Fibroblast of upper back skin (primary cell): ENCODE results near the gene HNRNPAB.
A peak's percentile ranks its signal among the peaks of the same experiment; 100 is the strongest.
"Not testable (repeated sequence)": the region's sequence is repeated elsewhere in the genome, so short reads cannot be mapped to it uniquely, and the experiment has no call there.

ENCODE experiments used
- DNase-seq: peaks from one replicate; pipeline ENCODE4 v3.0.0-alpha.2; 2013

The HNRNPAB gene

DNA sequence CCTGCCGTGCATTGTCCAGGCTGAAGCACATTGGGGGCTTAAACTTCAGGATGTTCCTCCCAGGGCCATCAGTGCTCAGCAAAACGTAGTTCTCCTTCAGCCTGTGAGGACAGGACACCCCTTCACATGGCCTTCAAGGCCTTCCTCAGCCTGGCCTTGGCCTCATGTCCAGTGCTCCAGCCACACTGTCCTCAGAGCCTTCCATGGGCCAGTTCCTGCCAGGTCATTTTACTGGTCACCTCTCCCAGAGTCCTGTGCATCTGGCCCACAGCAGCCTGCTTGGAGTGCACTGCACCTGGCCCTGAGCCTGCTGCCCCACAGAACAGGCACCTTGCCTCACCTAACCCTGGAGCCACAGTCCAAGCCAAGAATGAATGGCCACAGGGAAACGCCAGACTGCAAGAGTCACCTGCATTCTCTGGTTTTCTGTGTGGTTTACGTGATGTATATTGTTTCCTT is 8.7 kb downstream of the HNRNPAB start:
- DNase-seq: no peak

DNA sequence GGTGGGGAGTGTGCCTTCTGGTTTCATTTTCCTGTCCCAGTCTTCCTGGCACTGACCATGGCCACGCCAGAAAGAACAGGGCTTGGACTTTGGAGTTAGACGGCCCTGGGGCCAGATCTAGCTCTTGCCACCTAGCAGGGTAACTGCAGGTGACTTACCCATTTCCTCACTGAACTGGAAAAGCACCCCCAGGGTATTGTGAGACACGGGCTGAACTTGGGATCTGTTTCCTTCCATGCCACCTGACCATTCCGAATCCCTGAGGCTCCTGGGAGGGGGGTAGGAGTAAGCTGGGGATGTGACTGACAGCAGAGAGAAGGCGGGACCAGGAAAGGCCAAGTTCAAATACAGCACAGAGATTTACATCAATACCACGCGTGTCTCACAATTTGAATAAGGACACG is 9.4 kb downstream of the HNRNPAB start:
- no peak for DNase-seq

DNA sequence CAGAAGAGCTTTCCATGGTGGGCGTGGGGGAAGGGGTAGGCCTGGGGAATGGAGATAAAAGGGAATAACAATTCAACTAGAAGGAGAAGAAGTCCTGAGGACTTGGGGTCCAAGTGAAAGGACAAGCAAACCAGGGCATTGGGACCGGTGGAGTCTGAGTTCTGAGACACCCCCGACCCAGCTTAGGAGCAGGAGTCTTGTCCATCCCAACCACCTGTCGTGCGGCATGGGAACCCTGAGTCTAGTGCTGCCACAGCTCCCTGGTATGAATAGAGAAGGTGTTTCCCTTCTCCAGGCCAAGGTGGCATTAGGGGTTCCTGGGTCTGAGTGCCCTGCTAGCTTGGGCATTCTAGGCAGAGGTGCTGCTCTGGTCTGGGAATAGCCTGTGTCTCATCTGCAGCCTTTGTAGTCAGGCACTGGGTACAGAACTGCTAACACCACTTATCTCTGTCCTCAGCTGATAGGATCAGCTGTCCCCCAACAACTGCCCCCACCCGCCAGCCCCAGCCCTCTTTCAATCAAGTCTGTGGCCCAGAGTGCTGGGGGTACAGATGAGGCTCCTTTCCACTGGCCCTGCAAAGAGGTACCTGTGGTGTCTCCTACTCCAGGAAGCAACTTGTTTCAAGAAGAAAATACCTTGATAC is 9.9 kb downstream of the HNRNPAB start:
- DNase-seq: no peak

DNA sequence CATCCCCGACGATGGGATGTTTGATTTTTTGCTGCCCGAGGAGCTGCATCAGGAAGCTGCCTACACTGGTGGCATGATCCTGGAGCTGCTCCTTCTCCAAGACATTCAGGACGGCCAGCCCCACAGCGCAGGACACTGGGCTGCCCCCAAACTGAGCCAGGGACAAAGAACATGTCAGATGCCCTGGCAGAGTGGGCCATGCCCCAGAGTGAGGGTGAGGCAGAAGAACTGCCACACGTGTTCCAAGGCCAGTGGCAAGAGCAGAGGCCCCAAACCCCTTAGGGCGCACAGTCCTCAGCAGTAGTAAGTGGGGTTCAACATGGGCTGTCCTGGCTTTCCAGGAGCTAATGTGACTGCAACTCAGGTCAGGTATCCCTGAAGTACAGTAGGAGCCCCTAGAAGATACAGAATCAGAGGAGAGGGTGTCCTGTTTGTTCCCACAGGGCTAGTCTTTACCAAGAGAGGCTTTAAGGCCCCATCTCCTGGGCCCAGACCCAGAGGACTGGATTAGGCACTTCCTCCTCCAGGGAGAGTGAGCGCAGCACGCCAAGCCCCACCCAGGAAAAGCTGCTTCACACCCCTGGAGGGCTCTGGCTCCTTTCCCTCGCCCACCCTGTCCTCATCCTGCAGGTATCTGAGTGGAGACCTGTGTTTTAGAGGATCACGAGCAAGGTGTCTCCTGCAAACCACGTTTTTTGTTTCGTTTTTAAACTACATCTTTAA is 11.1 kb downstream of the HNRNPAB start:
- DNase-seq: no peak

DNA sequence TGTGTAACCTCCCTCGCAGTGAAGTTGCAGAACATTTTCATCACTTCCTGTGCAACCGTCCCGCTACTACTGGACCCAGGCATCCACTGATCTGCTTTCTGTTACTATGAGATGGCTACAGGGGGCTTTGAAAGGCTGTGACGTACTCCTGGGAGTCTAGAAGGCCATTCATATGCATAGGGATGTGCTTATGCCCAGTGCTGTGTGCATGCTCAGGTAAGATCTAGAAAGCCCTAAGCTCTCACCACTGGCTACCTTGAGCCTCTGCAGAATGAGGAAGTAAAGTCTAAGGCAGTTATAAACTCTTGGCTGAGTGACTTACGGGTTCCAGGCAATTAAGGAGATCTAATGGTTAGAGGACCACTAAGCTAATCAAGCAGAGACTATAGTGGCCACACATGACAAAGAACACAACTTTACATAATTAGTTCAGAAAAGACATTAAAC is 11.8 kb downstream of the HNRNPAB start:
- no peak for DNase-seq

DNA sequence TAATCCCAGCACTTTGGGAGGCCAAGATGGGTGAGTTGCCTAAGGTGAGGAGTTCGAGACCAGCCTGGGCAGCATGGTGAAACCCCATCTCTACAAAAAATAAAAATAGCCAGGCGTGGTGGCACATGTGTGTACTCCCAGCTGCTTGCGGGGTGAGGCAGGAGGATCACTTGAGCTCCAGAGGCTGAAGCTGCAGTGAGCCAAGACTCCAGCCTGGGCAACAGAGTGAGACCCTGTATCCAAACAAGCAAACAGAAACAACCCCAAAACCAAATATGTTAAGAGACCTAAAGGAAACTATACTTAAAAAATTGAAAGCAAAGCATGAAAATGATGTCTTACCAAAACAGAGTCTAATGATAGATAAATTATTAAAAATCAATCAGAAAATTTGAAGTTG is 12.4 kb downstream of the HNRNPAB start:
- no peak for DNase-seq

DNA sequence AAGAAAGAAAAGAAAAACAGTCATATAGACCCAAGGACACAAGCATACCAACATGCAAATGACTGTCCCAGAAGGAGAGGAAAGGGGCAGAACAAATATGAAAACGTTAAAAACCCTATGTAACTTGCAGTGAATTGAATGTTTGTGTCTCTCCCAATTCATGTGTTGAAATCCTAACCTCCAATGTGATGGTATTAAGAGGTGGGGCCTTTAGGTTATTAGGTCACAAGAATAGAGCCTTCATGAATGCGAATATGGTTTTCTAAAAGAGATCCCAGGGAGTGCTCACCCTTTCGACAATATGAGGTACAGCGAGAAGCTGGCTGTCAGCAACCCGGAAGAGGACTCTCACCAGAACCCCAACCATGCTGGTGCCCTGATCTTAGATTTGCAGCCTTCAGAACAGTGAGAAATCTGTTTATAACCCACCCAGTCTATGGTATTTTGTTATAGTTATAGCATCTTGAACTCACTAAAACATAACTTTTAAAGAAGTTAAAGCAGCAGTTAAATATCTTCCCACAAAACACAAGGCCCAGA is 14.0 kb downstream of the HNRNPAB start:
- no peak for DNase-seq

DNA sequence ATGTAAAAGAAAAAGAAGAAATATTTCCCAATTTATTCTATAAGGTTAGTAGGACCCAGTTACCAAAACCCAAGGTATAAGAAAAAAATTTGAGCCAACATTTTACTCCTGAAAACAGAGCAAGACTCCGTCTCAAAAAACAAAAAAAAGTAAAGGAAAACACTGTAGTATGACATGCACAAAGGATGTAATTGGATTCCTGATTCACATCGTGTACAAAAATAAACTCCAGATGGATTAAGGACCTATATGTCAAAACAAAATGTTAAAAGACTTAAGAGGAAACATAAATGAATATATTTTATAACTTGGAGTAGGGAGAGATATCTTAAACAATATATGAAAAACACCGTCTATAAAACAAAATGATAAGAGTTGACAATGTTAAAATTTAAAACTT is 14.5 kb downstream of the HNRNPAB start:
- no peak for DNase-seq

DNA sequence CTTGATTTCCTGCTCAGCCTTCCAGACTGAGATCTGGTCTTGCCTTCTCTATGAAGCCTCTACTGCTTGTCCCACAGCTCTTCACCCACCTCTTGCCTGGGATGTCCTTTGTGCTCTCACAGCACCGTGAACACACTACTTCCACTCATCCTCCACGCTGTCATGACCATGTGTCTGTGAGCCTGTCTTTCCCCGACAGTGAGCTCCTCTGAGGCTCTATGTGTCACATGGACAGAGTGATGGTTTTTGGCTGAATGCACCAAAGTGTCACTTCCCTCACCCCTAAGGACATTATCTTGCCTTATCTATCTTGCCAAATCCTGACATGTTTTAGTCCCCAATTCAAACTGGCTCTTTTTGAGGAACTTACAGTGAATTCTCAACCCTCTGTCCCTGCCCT is 16.9 kb downstream of the HNRNPAB start:
- DNase-seq: no peak

DNA sequence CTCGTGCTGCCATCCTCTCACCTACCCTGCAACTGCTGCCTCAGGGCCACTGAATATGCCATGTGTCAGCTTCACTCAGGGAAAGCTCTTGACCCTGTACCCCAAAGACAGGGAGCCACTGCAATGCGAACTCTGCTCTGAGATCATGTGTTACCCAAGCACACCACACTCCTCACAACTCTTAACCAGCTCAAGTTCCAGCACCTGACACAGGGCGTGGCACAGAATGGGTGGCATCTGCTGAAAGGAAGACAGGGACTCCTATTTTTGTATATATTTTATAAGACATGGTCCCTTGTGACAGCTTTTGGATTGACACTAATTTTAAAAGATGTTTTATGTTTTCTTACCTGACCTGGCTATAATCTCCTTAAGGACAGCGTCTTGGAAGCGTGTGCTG is 17.5 kb downstream of the HNRNPAB start:
- DNase-seq: no peak

DNA sequence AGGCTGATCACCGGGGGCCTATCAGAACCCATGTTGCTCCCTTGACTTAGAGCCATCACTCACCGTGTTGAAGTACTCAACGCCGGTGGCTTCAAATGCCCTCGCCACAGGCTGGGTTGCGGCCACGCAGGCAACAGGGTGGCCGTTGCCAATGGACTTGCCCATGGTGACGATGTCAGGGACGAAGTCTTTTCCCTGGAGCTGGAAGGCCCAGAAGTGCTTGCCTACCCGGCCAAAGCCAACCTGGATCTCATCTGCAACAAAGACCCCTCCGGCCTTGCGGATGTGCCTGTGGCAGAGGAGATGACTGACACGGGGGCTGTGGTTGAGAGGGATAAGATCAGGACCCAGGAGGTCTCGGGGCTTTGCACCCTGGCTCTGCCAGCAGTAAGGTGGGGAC is 18.0 kb downstream of the HNRNPAB start:
- DNase-seq: no peak

DNA sequence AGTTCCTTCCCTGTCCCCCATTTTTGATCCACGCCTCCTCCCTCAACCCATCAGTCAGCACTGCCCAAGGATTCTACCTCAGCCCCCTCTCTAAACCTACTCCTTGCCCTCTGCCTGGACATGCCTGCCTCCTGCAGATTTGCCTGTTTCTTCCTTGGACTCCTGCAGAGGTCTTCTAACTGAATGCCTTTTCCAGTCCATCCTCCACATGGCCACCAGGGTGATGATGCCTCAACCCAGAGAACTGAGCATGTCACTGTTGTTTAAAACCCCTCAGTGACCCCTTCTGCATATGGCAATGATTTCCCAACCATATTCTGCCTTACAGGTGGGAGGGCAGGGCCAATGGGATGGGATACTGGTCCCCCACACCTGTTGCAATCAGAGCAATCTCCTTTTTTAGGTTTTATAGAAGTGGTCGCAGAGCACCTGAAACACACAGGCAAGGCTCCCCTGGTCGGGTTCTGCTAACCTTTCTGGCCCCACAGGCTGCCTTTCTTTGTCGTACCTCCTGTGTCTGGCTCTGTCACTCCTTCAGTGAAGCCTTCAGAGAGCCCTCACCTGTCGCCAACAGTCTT is 19.0 kb downstream of the HNRNPAB start:
- no peak for DNase-seq

DNA sequence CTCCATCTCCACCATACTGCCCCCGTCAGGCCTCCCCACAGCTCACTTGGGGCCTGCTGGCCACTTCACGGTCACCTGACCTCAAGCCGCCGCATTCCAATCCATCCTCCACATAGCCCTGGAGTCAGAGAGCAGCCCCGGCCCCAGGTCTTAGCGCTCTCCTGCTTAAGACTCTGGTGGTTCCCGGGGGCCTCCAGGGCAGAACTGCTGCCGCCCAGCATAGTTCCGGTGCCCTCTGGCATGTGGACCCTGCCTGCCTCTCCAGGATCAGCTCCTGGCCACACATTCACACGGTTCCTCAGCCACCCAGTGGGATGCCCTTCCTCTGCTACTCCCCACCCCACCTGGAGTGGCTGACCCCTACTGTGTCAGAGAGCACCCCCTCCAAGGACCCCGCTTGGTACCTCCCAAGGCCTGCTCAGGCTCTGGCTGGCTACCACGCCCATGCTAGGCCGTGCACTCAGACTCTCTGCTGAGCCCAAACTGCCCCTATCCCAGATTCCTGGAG is 19.5 kb downstream of the HNRNPAB start:
- no peak for DNase-seq

DNA sequence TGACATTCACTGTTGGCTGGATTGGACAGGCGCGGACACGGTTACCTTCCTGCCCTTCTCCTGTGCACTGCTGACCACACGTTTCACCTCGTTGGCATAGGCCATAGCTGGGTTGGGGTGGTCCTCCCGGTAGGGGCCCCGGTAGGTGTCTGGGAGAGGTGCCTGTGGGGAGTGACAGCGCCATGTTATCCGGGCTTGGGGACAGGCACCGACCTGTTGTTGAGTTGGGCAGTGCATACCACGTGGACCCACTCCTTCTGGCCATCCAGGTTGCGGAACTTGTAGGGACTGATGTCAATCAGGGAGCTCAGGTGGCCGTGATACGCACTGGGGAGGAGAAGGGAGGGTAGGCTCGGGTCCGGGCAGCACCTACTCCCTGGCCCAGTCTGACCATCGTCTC is 20.1 kb downstream of the HNRNPAB start:
- no peak for DNase-seq

DNA sequence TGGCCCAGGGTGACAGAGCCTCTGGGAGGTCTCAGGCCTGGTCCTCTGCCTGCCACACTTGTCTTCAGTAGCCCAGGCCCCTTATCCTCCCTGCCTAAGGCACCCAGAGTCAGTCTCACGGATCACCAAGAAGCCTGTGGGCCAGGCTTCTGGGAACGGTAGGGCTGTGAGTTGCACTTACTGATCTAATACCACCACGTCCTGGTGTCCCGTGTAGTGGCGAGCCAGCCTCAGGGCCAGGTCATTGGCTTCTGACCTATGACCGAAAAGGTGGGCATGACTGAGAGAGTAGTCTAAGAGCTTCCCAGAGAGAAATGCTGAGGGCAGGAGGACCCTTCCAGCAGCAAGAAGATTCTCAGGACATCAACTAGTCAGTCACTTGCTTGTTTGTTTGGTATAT is 20.8 kb downstream of the HNRNPAB start:
- no peak for DNase-seq

DNA sequence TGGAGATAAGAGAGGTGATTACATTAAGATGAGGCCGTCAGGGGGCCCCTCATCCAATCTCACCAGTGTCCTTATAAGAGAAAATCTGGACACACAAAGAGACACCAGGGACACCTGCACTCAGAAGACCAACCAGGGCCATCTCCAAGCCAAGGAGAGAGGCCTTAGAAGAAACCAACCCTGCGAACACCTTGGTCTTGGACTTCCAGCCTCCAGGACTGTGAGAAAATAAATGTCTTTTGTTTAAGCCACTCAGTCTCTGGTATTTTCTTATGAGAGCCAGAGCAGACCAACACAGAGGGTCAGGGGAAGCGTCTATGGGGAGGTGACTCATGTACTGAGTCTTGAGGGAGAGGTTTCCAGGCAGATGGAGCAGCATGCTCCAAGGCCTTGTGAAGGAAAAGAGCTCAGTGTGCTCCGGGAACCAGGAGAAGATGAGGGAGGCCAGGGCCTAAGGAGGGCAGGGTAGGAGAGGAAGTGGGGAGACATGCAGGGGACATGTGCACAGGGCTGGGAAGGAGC is 22.9 kb downstream of the HNRNPAB start:
- no peak for DNase-seq

DNA sequence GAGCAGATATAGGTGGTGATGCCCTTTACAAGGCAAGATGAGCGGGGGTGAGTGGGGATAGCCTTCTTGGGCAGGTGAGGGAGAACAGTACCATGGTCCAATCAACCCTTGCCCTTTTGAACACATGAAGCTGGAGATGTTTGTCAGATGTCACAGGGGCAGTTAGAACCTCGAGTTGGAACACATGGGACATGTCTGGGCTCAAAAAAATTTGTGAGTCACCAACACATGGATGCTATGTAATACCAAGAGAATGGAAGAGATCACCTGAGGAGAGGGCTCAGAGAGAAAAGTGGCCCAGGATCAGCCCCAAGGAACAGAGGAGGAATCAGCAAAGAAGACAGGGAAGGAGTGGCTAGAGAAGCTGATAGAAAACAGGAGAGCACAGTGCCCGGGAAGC is 23.6 kb downstream of the HNRNPAB start:
- no peak for DNase-seq

DNA sequence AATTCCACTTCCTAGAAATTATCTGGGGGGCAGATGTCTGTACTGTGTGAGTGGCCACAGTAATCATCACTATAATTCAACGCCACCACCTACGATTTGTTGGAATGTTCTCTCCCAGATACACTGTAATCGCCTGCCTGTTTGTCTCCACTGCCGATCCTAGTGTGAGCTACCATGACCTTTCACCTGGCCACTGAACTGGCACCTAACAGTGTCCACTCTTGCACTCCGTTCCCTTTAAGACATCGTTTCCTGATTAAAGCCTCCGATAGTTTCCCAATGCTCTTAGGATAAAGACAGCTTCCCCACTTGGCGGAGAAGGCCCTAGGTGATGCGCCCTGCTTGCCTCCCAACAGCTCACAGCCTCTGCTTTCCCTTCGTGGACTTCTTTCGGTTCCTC is 24.3 kb downstream of the HNRNPAB start:
- DNase-seq: no peak

DNA sequence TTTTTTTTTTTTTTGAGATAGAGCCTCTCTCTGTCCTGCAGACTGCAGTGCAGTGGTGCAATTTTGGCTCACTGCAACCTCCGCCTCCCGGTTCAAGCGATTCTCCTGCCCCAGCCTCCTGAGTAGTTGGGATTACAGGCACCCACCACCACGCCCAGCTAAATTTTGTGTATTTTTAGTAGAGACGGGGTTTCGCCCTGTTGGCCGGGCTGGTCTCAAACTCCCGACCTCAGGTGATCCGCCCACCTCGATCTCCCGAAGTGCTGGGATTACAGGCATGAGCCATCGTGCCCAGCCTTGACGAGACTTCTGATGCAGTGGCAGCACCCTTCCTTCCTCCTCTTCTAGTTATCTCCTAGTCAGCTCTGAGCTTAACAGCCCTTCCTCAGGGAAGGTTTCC is 24.8 kb downstream of the HNRNPAB start:
- not testable (repeated sequence) for DNase-seq

DNA sequence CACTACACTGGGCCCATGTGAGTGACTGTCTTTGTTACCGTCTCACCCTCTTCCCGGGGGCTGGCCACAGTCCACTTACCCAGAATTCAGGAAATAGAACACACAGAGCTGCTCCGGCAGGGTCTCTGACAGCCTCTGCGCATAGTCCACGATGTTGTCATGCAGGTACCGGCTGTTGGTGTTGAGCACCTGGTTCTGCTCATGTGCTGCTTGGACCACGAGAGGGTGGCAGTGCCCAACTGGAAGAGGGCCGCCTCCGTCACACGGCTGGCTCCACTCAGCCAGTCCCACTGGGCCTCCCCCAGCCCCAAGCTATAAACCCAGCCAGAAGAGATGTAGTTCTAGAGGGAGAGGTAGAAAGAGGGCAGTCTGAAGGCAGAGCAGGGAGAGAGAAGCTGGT is 25.5 kb downstream of the HNRNPAB start:
- DNase-seq: no peak

DNA sequence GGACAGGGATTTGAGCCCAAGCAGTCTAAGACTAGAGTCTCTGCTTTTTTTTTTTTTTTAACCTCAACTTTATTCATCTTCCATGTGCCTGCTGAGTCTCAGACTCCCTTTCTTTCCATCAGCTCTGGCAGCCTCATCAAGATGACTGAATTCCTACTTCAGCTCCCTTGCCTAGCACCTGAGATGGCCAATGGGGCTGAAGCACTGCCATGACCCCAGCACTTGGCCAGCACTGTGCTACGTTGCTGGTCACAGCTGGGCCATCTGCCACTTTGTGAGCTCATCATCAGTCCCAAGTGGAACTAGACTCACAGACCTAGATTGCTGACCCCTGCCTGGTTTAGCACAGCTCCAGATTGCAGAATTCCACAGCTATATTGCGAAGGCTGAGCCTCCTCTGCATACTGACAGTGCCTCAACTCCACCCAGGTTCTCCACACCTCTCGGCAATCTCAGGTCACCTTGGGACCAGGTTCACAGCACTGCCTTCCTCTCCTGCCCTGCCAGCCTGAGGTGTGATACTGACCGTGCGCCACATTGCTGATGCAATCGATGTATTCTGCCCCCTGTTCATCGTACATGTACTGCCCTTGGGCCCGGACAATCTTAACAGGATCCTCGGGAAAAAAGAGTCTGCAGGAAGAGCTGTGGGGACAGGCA is 26.7 kb downstream of the HNRNPAB start:
- peak; percentile 17 for DNase-seq

DNA sequence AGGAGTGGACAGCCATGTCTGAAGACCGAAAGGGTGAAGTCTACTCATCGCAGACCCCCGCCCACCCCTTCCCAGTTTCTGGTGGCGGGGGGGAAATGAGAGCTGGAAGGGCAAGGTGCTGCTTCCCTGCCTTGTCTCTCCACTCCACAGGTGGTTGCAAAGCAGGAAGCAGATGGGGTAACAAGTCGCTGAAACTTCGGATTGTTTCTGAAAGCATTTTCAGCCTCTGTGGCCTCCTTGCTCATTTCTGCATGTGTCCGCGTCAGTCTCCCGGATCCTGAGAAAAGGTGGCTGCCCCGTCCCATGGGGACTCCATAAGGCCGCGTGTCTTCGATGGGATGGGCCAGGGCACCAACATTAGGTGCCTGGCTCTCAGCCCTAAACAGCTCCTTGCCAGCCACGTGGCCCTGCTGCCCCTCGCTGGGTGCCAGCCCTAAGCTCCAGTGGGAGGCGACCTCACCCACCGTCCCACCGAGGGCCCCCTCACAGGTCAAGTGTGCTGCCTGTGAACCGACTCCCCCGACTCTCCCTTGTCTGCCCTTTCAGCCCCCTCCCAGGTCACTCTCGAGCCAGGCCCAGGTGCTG is 27.3 kb downstream of the HNRNPAB start:
- no peak for DNase-seq
